HG02938 (cell line): ENCODE results near the gene LMCD1.
A peak's percentile ranks its signal among the peaks of the same experiment; 100 is the strongest.

Experiments used
- ATAC-seq: cut with Tn5 transposase; IDR thresholded peaks from one replicate; pipeline ENCODE4 v1.9.1; 2021; ENCODE audit warnings: mild to moderate bottlenecking, moderate library complexity; ENCODE audit not compliant: unreplicated experiment

LMCD1 gene

DNA sequence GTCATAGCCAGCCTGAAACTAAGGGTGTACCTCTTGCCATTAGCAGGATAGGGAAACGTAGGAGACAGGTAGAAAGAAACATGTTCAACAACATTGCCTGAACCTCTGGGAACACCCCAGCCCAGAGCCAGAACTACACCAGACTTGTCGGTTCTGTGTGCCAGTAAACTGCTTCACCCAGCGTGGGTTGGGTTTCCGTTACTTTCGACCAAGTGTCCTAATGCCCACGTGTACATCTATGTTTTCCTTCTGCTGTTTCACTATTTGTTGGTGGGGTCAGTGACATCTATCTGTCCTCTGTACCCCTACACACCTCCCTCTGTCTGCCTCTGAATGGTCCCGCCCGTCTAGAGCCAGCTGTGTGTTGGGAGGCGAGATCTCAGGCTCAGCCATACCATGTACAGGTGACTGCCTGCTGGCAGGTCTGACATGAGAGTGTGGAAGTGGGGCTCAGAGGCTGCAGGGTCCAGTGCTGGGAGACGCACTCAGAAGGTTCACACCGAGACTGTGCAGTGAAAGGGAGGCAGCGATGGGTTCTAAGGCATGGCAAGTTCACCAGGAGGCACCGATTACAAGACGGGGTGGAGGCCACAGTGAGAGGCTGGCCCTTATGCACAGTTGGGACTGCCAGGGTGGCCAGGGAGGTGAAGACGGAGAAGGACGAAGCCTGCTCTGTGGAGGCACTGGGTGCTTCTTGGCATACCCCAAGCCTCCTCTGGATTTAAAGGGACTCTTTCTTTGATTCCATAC is 106.6 kb downstream of the LMCD1 start:
- no peak for ATAC-seq

DNA sequence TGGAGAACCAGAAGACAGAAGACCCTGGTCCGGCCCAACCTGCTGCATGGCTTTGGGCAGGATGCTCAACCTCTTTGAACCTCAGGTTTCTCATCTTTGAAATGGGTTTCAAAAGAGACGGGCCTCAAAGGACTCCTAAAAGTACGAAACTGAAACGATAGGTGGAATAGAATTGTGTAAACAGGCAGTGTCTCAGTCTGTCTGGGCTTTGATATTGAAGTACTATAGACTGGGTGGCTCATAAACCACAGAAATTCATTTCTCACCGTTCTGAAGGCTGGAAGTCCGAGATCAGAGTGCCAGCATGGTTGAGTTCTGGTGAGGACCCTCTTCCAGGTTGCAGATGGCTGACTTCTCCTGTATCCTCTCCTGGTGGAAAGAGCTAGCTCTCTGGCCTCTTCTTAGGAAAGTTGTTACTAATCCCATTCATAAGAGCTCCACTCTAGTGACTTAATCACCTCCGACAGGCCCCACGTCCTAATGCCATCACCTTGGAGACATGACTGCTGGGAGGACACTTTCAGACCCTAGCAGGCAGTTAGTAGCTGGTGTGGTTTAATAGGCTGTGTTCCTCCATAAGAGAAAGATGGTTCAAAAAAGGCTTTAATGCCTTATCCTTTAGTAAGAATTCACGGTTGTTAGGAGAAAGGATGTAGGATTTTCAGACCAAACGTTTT is 107.3 kb downstream of the LMCD1 start:
- ATAC-seq, result no peak

DNA sequence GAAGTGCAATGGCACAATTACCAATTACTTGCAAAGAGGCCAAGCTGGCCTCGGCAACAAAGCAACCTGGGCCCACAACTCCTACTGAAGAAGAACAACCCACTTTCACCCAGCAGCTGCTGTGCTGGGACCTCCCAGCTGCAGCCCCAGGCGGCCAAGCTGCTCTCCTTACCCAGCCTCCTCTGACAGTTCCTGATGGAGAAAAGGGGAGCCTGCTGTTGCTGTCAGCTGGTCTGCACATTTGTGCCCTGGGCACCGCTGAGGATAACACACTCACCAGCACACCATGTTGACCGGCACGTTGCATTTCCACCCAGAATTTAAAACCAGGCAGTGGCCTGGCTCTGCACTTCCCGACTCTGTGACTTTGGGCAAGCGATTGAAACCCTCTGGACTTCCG is 109.3 kb downstream of the LMCD1 start:
- ATAC-seq, result no peak

DNA sequence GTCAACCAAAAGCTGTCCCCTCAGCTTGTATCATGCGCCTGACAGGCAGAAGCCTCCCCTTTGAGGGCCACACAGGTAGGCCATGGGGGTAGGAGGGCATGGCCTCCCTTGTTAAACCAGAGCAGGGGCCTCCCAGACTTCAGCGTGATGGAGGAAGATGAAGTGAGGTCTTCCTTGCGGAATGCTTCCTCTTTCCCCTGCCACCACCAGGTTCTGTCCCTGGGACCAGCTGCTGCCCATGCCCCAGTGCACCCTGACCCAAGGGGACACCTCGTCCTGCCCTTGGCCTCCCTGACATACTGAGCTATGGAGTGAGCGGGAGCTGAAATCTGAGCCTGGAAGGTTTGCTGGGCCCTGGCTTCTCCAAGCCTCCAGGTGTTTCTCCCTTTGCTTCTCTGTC is 116.3 kb downstream of the LMCD1 start:
- ATAC-seq, result no peak

DNA sequence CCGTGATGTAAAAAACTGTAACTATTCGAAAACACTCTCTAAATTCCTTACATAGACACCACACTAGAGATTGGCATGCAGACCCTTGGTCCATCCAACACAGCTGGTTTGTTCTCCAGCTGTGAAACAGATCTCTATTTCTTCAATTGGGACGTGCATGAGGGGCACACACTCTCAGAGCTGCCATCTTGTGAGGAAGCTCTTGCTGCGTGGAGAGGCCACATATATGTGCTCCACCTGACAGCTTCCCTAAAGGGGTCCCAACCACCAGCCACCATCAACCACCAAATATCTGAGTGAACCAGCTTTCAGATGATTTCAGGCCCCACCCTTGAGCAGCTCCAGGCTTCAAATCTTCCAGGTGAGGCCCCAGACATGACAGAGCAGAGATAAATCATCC is 117.3 kb downstream of the LMCD1 start:
- no peak for ATAC-seq

DNA sequence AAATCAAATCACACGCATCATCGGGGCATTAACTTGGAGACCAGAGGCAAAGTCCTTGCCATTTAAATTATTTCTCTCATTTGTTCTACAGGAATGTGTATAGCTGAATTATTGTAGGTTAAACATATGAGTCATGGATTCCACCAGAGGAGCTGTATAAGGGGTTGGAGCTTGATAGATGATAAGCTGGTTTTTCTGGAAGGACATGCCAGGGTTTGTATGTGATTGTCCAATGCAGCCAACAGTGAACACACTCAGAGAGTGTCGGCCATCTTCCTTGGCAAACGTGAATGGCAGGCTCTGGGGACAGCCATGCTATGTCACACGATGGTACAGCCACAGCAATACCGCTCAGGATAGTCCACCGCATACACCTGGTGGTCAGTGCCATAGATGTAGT is 117.9 kb downstream of the LMCD1 start:
- ATAC-seq, result no peak

DNA sequence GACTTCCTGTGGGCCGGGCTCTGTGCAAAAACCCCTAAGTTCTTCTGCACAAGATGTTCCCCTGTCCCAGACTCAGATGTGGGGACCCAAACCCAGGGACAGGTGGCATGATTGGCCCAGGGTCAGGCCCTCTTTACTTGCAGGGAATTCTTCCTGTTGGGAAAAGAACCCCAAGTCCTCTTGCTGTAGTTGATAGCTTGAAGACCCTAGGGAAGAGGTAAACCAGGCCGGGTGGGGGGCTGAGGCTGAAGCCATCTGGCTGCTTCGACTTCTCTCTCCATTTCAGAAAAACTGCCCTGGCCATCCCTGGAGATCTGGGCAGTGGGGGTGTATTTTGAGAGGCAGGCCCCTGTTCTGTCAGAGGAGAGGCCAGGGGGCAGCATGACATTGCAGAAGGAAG is 119.5 kb downstream of the LMCD1 start:
- ATAC-seq, result no peak

DNA sequence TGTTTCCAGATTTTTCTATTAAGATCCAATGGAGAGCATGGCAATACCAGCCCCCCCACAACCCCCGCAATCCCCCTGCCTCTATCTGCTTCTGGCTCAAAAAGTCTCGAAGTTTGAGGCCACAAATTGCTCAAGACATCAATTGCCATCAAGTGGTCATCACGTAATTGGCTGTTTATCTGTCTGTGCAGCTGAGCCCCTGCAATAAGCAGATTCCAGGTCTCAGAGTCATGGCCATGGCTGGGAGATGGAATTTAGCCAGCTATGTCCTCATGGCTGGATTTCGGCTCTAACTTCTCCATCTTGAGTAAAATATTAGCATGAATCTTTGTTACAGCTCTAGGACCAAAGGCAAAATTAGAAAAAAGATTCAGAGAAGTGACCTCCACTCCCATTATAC is 120.2 kb downstream of the LMCD1 start:
- no peak for ATAC-seq

DNA sequence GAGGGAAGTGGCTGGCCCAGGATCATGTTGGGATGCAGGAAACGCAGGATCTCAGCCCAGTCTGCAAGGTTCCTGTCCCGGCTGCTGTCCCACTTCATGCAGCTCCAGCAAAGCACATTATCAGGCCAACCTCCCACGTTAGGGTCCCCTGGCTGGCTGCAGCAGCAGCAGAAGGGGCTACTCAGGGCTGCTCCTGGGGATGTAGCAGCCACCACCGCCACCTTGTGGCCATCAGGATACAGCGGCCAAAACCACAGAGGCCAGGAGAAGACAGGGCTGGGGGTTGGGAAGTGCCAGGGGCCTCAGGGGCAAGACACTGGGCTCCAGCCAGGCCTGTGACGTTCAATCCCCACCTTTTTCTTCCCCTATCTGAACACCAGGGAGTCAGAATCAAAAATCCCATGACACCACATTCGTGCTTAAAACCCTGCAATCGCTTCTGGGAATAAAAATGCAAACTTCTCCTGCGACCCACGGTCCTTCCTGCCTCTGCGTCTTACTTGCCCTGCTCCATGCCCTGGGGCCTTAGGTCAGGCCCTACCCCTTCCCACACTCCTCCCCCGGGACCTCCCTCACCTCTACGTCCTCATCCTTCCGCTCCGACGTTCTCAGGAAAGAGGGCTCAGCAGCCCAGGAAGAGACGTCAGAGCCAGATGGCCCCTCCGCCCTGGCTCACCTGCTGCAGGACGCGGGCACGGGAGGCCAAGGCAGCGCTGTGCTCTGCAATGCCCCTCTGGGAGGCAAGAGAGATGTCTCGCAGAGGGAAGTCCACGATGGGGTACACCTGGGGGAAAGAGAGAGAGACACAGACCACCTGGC is 121.5 kb downstream of the LMCD1 start:
- peak; percentile 89 for ATAC-seq

DNA sequence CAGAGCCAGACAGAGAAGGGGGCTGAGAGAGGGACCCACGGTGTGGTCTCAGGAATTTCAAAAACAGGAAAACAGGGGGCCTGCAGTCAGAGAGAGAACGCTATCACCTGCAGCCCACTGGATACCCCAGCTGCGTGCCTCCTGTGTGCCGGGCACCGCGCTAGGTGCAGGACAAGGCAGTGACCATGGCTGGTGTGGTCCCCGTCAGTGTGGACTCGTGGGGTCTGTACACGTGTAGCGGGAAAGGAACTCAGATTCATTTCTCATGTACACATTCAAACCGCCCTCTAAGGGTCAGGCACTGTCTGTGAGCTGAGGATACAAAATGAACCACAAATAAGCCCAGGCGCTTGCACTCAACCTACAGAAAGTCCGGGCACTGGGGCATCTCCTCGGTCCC is 122.1 kb downstream of the LMCD1 start:
- ATAC-seq, result no peak
